IgD-negative memory B cell (primary cell): Measurements from ENCODE around the gene CLEC4A. TPM values are rescaled to one million over a fixed set of nuclear protein-coding genes. Genes with fewer than 3 reads are reported as not detected.
"Not testable (repeated sequence)": the region's sequence is repeated elsewhere in the genome, so short reads cannot be mapped to it uniquely, and the experiment has no call there.

Experiments used
- H3K27ac Mint-ChIP-seq, 3 donors: one replicate each; pipeline ENCODE4 v1.8.0; 2020 to 2022; ENCODE audit warnings: mild to moderate bottlenecking in 3 of 3, mixed read lengths in 3 of 3, moderate library complexity in 1 of 3
- H3K27me3 Mint-ChIP-seq: one replicate; pipeline ENCODE4 v1.8.0; 2021; ENCODE audit warnings: mixed read lengths
- H3K36me3 Mint-ChIP-seq: one replicate; pipeline ENCODE4 v1.8.0; 2020; ENCODE audit warnings: mild to moderate bottlenecking, mixed read lengths
- H3K4me1 Mint-ChIP-seq, 3 donors: one replicate each; pipeline ENCODE4 v1.8.0; 2020 to 2022; ENCODE audit warnings: mixed read lengths in 3 of 3, mild to moderate bottlenecking in 1 of 3
- H3K4me3 Mint-ChIP-seq, 4 donors: one replicate each; pipeline ENCODE4 v1.8.0; 2020 to 2022; ENCODE audit warnings: mild to moderate bottlenecking in 4 of 4, mixed read lengths in 4 of 4, moderate library complexity in 3 of 4
- H3K9me3 Mint-ChIP-seq, 3 donors: one replicate each; pipeline ENCODE4 v1.8.0; 2020 to 2021; ENCODE audit warnings: mixed read lengths in 3 of 3, mild to moderate bottlenecking in 1 of 3
- polyA plus RNA-seq: library from polyadenylated mRNA; unstranded; fragments of 300-500 nt; fragmentation: Illumina TruSeq; gene quantifications from one replicate; pipeline ENCODE4 v1.2.3, GENCODE V29; 2021

The CLEC4A gene
- polyA plus RNA-seq, 1 donor from 2014 or later = 6.9 TPM

GRCh38 chr12:8156845-8157244, 33.4 kb downstream of the CLEC4A start, which contains the start of gene ZNF705A:
TSS of gene ZNF705A (plus strand) at chr12:8157015. CDS start at chr12:8172626, 15,611 bp downstream.
- no peak within 1 kb of the TSS for H3K4me3 Mint-ChIP-seq
- peaks cover 8% of the 10 kb centered on the region for H3K27me3 Mint-ChIP-seq
- no peaks in the 10 kb centered on the region for H3K9me3 Mint-ChIP-seq
- no peak within 1 kb of the TSS for H3K27ac Mint-ChIP-seq
- peaks cover 0 to 2% (median 2%) of the 10 kb centered on the region in 3 donors for H3K4me1 Mint-ChIP-seq
- peaks cover 4% of the 10 kb centered on the region for H3K36me3 Mint-ChIP-seq

- H3K27ac Mint-ChIP-seq = no peak overlapping the region
- peaks cover 8% of the 10 kb centered on the region for H3K27me3 Mint-ChIP-seq
- H3K36me3 Mint-ChIP-seq = peaks cover 4% of the 10 kb centered on the region
- H3K4me1 Mint-ChIP-seq = peaks cover 0 to 2% (median 2%) of the 10 kb centered on the region in 3 donors
- H3K9me3 Mint-ChIP-seq = no peaks in the 10 kb centered on the region
- no peak overlapping the region for H3K4me3 Mint-ChIP-seq
These were observed 34.2 kb downstream of the CLEC4A start for GRCh38 chr12:8157484-8158198.

GRCh38 chr12:8172911-8173310, 49.5 kb downstream of the CLEC4A start:
- not testable (repeated sequence) for H3K27ac Mint-ChIP-seq, H3K27me3 Mint-ChIP-seq, H3K4me1 Mint-ChIP-seq, H3K9me3 Mint-ChIP-seq, H3K4me3 Mint-ChIP-seq, H3K36me3 Mint-ChIP-seq

DNA sequence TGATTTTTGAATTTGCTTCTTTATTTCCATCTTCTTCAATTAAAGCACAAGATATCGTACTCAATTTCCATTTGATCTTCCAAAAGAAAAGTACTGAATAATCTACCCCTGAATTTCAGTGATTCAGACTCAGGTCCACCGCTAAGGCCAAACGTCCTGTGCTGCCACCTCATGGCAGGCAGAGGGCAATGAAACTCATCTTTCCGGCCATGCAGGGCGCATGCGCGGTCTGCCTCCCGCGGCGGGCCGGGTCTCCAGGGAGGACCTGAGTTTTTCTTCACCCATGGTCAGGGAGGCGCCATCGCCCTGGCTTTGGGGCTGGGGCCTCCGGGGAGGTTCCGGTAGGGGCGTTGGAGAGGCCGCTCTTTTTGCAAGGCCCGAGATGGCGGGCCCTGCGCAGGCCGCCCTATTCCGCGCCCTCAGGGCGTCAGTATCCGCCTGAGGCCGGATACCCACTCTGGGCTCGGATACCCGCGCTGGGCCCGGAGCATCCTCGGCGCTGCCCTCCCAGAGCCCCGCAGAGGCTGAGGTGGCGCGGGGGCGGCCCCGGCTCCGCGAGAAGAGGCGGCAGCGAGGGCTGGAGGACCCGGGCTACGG, 56.7 kb downstream of the CLEC4A start:
- H3K4me3 Mint-ChIP-seq = peak overlapping the region; percentile 65 to 94 (median 90)
- peak overlapping the region in 2 of 3 donors; percentile 25 to 79 for H3K27ac Mint-ChIP-seq
- H3K9me3 Mint-ChIP-seq, H3K36me3 Mint-ChIP-seq, H3K27me3 Mint-ChIP-seq, H3K4me1 Mint-ChIP-seq: not testable (repeated sequence)

DNA sequence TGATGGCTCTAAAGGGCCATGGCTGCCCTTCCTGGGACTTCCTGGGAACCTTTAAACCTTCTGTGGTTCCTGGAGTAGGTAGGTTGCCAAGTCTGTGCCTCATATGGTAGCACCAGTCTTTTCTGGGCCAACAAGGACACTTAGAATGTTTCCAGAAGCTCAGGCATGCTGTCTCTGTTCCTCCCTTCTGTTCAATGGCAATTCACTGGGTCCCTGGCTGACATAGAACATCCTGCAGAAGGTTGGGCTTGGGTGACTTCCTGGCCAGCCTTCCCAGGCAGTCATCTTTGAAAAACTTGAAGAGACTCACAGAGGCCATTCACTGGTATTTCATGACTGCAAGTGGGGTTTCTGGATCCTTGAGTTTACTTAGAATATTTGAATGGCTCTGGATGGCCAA, 57.9 kb downstream of the CLEC4A start:
- Mint-ChIP-seq H3K4me3 (peak overlapping the region; percentile 0 to 90 (median 70)), H3K27ac (peak overlapping the region in 1 of 3 donors; percentile 18)
- not testable (repeated sequence) for H3K36me3 Mint-ChIP-seq, H3K9me3 Mint-ChIP-seq, H3K27me3 Mint-ChIP-seq, H3K4me1 Mint-ChIP-seq

DNA sequence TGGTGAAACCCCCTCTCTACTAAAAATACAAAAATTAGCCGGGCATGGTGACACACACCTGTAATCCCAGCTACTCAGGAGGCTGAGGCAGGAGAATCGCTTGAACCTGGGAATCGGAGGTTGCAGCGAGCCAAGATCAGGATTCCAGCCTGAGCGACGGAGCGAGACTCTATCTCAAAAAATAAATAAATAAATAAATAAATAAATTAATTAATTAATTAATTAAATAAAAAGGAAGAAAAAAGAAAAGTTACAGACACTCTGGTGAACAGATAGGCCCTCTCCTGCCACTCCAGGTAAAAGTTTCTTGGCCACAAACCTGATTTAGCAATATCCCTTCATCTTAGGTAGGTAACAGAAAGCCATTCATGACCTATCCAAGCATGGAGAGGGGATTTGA, 59.5 kb downstream of the CLEC4A start:
- H3K4me1 Mint-ChIP-seq, H3K27ac Mint-ChIP-seq, H3K9me3 Mint-ChIP-seq, H3K36me3 Mint-ChIP-seq, H3K4me3 Mint-ChIP-seq, H3K27me3 Mint-ChIP-seq: not testable (repeated sequence)

DNA sequence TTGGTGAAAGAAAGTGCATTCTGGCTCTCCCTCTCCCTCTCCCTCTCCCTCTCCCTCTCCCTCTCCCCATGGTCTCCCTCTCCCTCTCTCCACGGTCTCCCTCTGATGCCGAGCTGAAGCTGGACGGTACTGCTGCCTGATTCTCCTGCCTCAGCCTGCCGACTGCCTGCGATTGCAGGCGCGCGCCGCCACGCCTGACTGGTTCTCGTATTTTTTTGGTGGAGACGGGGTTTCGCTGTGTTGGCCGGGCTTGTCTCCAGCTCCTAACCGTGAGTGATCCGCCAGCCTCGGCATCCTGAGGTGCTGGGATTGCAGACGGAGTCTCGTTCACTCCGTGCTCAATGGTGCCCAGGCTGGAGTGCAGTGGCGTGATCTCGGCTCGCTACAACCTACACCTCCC, 59.9 kb downstream of the CLEC4A start:
- not testable (repeated sequence) for H3K27me3 Mint-ChIP-seq, H3K4me1 Mint-ChIP-seq, H3K9me3 Mint-ChIP-seq, H3K27ac Mint-ChIP-seq, H3K4me3 Mint-ChIP-seq, H3K36me3 Mint-ChIP-seq

GRCh38 chr12:8184206-8184605, 60.8 kb downstream of the CLEC4A start:
- H3K27ac Mint-ChIP-seq, H3K4me1 Mint-ChIP-seq, H3K36me3 Mint-ChIP-seq, H3K9me3 Mint-ChIP-seq, H3K27me3 Mint-ChIP-seq, H3K4me3 Mint-ChIP-seq: not testable (repeated sequence)

GRCh38 chr12:8188088-8188487, 64.7 kb downstream of the CLEC4A start:
- H3K9me3 Mint-ChIP-seq, H3K27me3 Mint-ChIP-seq, H3K4me3 Mint-ChIP-seq, H3K36me3 Mint-ChIP-seq, H3K27ac Mint-ChIP-seq, H3K4me1 Mint-ChIP-seq: not testable (repeated sequence)

Other genes starting within 250 kb of the CLEC4A start
- gene SLC2A3, start 187.4 kb upstream of the CLEC4A start, polyA plus RNA-seq = 65.3 TPM
- gene FOXJ2, start 90.9 kb upstream of the CLEC4A start, polyA plus RNA-seq = 11.6 TPM
- gene C3AR1, start 57.3 kb upstream of the CLEC4A start, polyA plus RNA-seq = 0.53 TPM
- 11.6 TPM for gene NECAP1, start 41.3 kb upstream of the CLEC4A start, polyA plus RNA-seq
- gene ZNF705A, start 33.4 kb downstream of the CLEC4A start, polyA plus RNA-seq = not detected
- not detected for gene FAM90A1, start 104.0 kb downstream of the CLEC4A start, polyA plus RNA-seq